Dermis blood vessel endothelial cell (primary cell): ENCODE data around the gene ZDHHC11B. TPM values are rescaled to one million over a fixed set of nuclear protein-coding genes. Genes with fewer than 3 reads are reported as not detected.
"Not testable (repeated sequence)": the region's sequence is repeated elsewhere in the genome, so short reads cannot be mapped to it uniquely, and the experiment has no call there.

Source experiments
- DNase-seq: peaks from one replicate; pipeline ENCODE4 v3.0.0; 2010
- total RNA-seq: library from RNA; depleted of rRNA; stranded (reverse); fragments of >200 nt; gene quantifications from 2 replicates; pipeline ENCODE4 v1.2.3, GENCODE V29; 2014

Gene ZDHHC11B
- total RNA-seq, 1 donor from 2014 or later: 0.17 TPM

- DNase-seq: no peak
Observed at GRCh38 chr5:766666-767431, 17.7 kb downstream of the ZDHHC11B start.

GRCh38 chr5:765948-766631 lies 18.4 kb downstream of the ZDHHC11B start:
- no peak for DNase-seq

- DNase-seq: no peak
Observed at GRCh38 chr5:763998-764781, 20.3 kb downstream of the ZDHHC11B start.

GRCh38 chr5:763397-763796 lies 21.1 kb downstream of the ZDHHC11B start:
- DNase-seq: no peak

GRCh38 chr5:762996-763395 lies 21.5 kb downstream of the ZDHHC11B start:
- not testable (repeated sequence) for DNase-seq

- DNase-seq: no peak
Observed at GRCh38 chr5:761854-762710, 22.4 kb downstream of the ZDHHC11B start.

GRCh38 chr5:761059-761771 lies 23.3 kb downstream of the ZDHHC11B start:
- no peak for DNase-seq

GRCh38 chr5:760363-761058 lies 24.0 kb downstream of the ZDHHC11B start:
- DNase-seq: no peak

- no peak for DNase-seq
Observed at GRCh38 chr5:759781-760362, 24.7 kb downstream of the ZDHHC11B start.

- peak; percentile 41 for DNase-seq
Observed at GRCh38 chr5:759111-759751, 25.3 kb downstream of the ZDHHC11B start.

- DNase-seq: no peak
Observed at GRCh38 chr5:758698-759053, 25.9 kb downstream of the ZDHHC11B start.

- DNase-seq: no peak
Observed at GRCh38 chr5:757931-758697, 26.4 kb downstream of the ZDHHC11B start.

- no peak for DNase-seq
Observed at GRCh38 chr5:757346-757930, 27.1 kb downstream of the ZDHHC11B start.

GRCh38 chr5:756865-757345 lies 27.6 kb downstream of the ZDHHC11B start:
- no peak for DNase-seq

- no peak for DNase-seq
Observed at GRCh38 chr5:756171-756570, 28.4 kb downstream of the ZDHHC11B start.

GRCh38 chr5:754143-754632 lies 30.3 kb downstream of the ZDHHC11B start:
- not testable (repeated sequence) for DNase-seq

- not testable (repeated sequence) for DNase-seq
Observed at GRCh38 chr5:753567-754142, 30.9 kb downstream of the ZDHHC11B start.

GRCh38 chr5:752532-753115 lies 31.9 kb downstream of the ZDHHC11B start:
- DNase-seq: not testable (repeated sequence)
